ENCODE data around the gene CREBBP.

Gene CREBBP

GRCh38 chr16:3906363-3906762 lies 25.9 kb upstream of the CREBBP start:
- no peaks in the 10 kb centered on the region for H3K4me1 ChIP-seq (ENCODE audit: insufficient read depth, low read length, severe bottlenecking)
- no peaks in the 10 kb centered on the region for H4K20me1 ChIP-seq (ENCODE audit: insufficient read depth, low read length)
- H3K79me2 ChIP-seq (ENCODE audit: insufficient read depth, low read length), result no peaks in the 10 kb centered on the region
- no peaks in the 10 kb centered on the region for H3K36me3 ChIP-seq (ENCODE audit: insufficient read depth, low read length)
- no peak overlapping the region for H3K4me2 ChIP-seq (ENCODE audit: low read length)
- H3K27me3 ChIP-seq (ENCODE audit: insufficient read depth, low read length), result no peaks in the 10 kb centered on the region; the same call in 1 of the 2 replicates
- no peak overlapping the region for H2AFZ ChIP-seq (ENCODE audit: low read length)
- no peak for TF ChIP-seq CTCF (IDR thresholded peaks at IDR 0.05; ENCODE audit: low read length)
- TF ChIP-seq EZH2 (IDR thresholded peaks at IDR 0.05; ENCODE audit: borderline replicate concordance, low read length), result no peak
- no peaks in the 10 kb centered on the region for H3K9me2 ChIP-seq (ENCODE audit: low read depth, low read length)
- H3K9me3 ChIP-seq (ENCODE audit: low read length), result no peaks in the 10 kb centered on the region
- H3K9ac ChIP-seq (ENCODE audit: low read length), result no peak overlapping the region
- no peak overlapping the region for H3K4me3 ChIP-seq (ENCODE audit: low read depth, low read length, poor library complexity, severe bottlenecking)
- H3K27ac ChIP-seq (ENCODE audit: low read depth, low read length, poor library complexity, severe bottlenecking), result no peak overlapping the region
- no peaks in the 10 kb centered on the region for H3F3A ChIP-seq (ENCODE audit: insufficient read depth, low read length)

- Histone ChIP-seq H3K4me1 (ENCODE audit: insufficient read depth, low read length, severe bottlenecking) (no peaks in the 10 kb centered on the region), H3K9ac (ENCODE audit: low read length) (no peak overlapping the region), H3K9me3 (ENCODE audit: low read length) (no peaks in the 10 kb centered on the region), H3K27me3 (ENCODE audit: insufficient read depth, low read length) (no peaks in the 10 kb centered on the region; the same call in 1 of the 2 replicates), H3K9me2 (ENCODE audit: low read depth, low read length) (no peaks in the 10 kb centered on the region), H2AFZ (ENCODE audit: low read length) (no peak overlapping the region), H3K4me3 (ENCODE audit: low read depth, low read length, poor library complexity, severe bottlenecking) (no peak overlapping the region), H3K36me3 (ENCODE audit: insufficient read depth, low read length) (no peaks in the 10 kb centered on the region), H3K27ac (ENCODE audit: low read depth, low read length, poor library complexity, severe bottlenecking) (no peak overlapping the region), H3F3A (ENCODE audit: insufficient read depth, low read length) (no peaks in the 10 kb centered on the region), H3K79me2 (ENCODE audit: insufficient read depth, low read length) (no peaks in the 10 kb centered on the region), H4K20me1 (ENCODE audit: insufficient read depth, low read length) (no peaks in the 10 kb centered on the region), H3K4me2 (ENCODE audit: low read length) (no peak overlapping the region)
- TF ChIP-seq CTCF (IDR thresholded peaks at IDR 0.05; ENCODE audit: low read length), result no peak
- no peak for TF ChIP-seq EZH2 (IDR thresholded peaks at IDR 0.05; ENCODE audit: borderline replicate concordance, low read length)
Observed at GRCh38 chr16:3904875-3905274, 24.4 kb upstream of the CREBBP start.

GRCh38 chr16:3890091-3890490 lies 9.6 kb upstream of the CREBBP start:
- no peak overlapping the region for H2AFZ ChIP-seq (ENCODE audit: low read length)
- no peak for TF ChIP-seq CTCF (IDR thresholded peaks at IDR 0.05; ENCODE audit: low read length)
- H3K9ac ChIP-seq (ENCODE audit: low read length), result no peak overlapping the region
- H3K9me3 ChIP-seq (ENCODE audit: low read length), result no peaks in the 10 kb centered on the region
- H3F3A ChIP-seq (ENCODE audit: insufficient read depth, low read length), result no peaks in the 10 kb centered on the region
- H3K9me2 ChIP-seq (ENCODE audit: low read depth, low read length), result no peaks in the 10 kb centered on the region
- H3K4me2 ChIP-seq (ENCODE audit: low read length), result no peak overlapping the region
- no peaks in the 10 kb centered on the region; the same call in 1 of the 2 replicates for H3K27me3 ChIP-seq (ENCODE audit: insufficient read depth, low read length)
- H3K27ac ChIP-seq (ENCODE audit: low read depth, low read length, poor library complexity, severe bottlenecking), result no peak overlapping the region
- no peaks in the 10 kb centered on the region for H3K36me3 ChIP-seq (ENCODE audit: insufficient read depth, low read length)
- H3K79me2 ChIP-seq (ENCODE audit: insufficient read depth, low read length), result no peaks in the 10 kb centered on the region
- H4K20me1 ChIP-seq (ENCODE audit: insufficient read depth, low read length), result no peaks in the 10 kb centered on the region
- H3K4me3 ChIP-seq (ENCODE audit: low read depth, low read length, poor library complexity, severe bottlenecking), result no peak overlapping the region
- H3K4me1 ChIP-seq (ENCODE audit: insufficient read depth, low read length, severe bottlenecking), result no peaks in the 10 kb centered on the region
